Testis (tissue), 2 donors: ENCODE results near the gene ZNF879.

Experiments
- POLR2A ChIP-seq: fragments of 450-650 bp; IDR thresholded peaks from one replicate; pipeline ENCODE4 v1.6.1; 2017; ENCODE audit warnings: antibody characterized with exemption, mild to moderate bottlenecking, moderate library complexity
- TF ChIP-seq, protein P1 (sequence below), 3 experiments: fragments of 450-650 bp in 2 of 3; fragments of 200-600 bp in 1 of 3; sonication (generic) in 1 of 3; IDR thresholded peaks; one replicate each; pipeline ENCODE4 v1.5.1; 2016 to 2019; ENCODE audit warnings: antibody characterized with exemption in 3 of 3, mild to moderate bottlenecking in 2 of 3, moderate library complexity in 1 of 3

- TF ChIP-seq, protein P1, sequence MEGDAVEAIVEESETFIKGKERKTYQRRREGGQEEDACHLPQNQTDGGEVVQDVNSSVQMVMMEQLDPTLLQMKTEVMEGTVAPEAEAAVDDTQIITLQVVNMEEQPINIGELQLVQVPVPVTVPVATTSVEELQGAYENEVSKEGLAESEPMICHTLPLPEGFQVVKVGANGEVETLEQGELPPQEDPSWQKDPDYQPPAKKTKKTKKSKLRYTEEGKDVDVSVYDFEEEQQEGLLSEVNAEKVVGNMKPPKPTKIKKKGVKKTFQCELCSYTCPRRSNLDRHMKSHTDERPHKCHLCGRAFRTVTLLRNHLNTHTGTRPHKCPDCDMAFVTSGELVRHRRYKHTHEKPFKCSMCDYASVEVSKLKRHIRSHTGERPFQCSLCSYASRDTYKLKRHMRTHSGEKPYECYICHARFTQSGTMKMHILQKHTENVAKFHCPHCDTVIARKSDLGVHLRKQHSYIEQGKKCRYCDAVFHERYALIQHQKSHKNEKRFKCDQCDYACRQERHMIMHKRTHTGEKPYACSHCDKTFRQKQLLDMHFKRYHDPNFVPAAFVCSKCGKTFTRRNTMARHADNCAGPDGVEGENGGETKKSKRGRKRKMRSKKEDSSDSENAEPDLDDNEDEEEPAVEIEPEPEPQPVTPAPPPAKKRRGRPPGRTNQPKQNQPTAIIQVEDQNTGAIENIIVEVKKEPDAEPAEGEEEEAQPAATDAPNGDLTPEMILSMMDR (IDR thresholded peaks at IDR 0.05) = no peak
- no peak for TF ChIP-seq POLR2A
Measured at GRCh38 chr5:178993236-178993765, 30.3 kb upstream of the ZNF879 start.
